ENCODE data around the gene GJA1. TPM values are rescaled to one million over a fixed set of nuclear protein-coding genes. Genes with fewer than 3 reads are reported as not detected.
"Not testable (repeated sequence)": the region's sequence is repeated elsewhere in the genome, so short reads cannot be mapped to it uniquely, and the experiment has no call there.

GJA1 gene
- total RNA-seq, 1 experiment from 2014 or later: 9.0 TPM

GRCh38 chr6:121436960-121437850, 1.8 kb downstream of the GJA1 start:
- DNase-seq (ENCODE audit: low read depth): peak; percentile 76

DNA sequence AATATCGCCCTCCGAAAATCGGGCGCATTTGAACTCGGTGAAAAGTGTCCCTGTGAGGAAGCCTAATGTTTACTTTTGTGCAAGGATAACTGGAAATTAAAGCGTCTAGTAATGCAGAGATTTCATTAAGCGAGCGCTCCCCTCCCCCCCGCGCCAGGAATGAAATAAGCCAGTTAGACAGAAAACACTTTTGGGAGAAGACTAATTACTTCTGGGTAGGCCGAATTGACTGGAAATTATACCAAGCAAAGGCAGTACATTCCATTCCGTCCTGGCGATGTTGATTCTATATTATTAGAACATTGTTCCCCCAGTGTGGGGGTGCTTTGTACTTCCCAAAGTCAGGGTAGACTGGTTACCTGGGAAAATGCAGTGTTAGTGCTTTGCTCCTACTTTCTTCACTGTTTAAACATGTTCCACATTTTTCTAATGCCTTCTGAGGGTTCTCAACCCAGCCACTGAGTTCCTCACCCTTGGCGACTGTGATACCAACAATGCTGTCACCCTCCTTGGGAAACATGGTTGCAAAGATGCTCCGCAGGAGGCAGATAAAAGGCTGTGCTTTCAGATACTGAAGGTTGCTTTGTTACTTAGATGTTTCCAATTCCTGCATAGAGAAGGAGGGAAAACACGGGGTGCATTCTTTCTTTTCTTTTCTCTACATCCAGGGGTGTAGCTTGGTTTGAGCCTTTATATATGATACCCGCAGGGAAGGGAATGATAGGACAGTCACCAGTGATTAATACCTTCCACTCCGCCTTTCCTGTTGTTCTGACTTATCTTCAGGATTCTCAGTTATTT, 2.6 kb downstream of the GJA1 start:
- no peak for DNase-seq (ENCODE audit: low read depth)

DNA sequence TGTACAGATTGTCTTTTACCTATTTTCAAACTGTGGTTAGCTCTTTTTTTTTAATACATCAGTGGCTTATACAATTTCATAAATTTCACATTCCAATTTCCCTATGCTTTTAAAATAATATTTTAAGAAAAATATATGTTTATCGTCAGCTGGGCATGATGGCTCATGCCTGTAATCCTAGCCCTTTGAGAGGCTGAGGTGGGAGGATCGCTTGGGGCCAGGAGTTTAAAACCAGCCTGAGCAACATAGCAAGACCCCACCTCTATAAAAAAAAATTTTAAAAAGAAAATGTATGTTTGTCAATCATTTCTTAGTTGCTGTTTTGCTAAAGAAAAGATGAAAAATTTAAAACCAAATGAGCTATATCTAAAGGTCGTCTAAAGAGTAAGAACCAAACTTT, 3.4 kb downstream of the GJA1 start:
- no peak for DNase-seq (ENCODE audit: low read depth)

GRCh38 chr6:121439475-121439874, 4.0 kb downstream of the GJA1 start:
- DNase-seq (ENCODE audit: low read depth): no peak

DNA sequence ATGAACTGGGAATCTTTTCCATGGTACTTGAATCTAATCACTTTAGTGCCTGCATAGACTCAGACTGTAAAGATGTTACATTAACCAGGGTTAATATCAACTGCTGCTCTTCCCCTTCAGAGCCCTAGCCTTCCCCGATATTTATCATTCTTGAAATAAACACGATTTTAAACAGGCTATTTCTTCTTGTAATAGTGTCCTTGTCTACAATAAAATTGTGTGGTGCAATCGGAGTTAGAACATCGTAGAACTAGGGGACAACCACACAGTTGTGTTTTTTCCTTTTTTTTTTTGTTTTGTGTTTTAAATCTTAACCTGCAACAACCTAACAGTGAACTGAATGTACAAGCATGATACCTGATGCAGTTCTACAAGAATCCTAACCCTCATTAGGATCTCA, 4.5 kb downstream of the GJA1 start:
- DNase-seq (ENCODE audit: low read depth): no peak

- no peak for DNase-seq (ENCODE audit: low read depth)
These were observed 6.0 kb downstream of the GJA1 start for GRCh38 chr6:121441477-121441876.

DNA sequence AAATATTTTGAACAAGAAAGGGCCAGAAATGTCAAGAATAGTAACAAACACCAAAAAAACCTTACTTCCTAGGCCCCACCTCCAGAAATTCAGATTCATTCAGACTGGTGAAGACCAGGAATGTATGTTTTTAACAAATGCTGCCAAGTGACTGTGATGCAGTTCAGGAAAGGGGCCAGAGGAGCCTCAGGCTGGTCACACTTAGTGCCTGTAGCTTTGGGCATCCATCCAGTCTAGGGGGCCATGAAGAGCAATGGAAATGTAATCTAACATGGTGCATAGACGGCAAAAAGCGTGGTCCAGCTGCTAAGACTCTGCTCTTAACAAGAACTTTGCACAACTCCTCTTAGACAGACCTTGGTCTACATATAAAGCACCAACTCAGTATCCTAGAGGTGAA, 7.1 kb downstream of the GJA1 start:
- no peak for DNase-seq (ENCODE audit: low read depth)

DNA sequence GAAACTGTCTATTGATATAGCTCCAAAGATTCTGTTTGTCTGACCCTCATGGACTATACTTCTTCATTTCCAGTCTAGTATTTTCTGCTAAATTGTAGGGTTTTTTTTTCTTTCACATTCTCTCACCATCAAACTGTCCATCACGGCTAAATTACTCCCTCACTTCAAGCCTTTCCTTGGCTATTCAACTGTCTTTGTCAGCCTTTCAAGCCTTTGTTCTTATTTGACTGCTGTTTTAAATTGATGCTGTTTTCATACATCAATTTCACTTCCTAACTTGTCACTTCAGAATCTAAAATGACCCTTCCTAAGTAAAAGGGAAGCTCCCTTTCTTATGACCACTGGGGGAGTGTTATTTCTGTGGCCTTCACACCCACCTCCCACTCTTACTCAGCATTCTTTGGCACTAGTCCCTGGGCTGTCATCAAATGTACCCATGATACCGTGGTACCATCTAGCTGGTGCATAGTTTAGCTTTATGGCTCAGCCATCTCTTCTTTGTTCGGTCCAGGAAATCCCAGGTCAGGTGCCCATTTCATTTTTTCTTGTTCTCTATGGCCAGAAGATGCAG, 8.6 kb downstream of the GJA1 start:
- DNase-seq (ENCODE audit: low read depth): peak; percentile 22

GRCh38 chr6:121446705-121447104, 11.3 kb downstream of the GJA1 start:
- not testable (repeated sequence) for DNase-seq (ENCODE audit: low read depth)

DNA sequence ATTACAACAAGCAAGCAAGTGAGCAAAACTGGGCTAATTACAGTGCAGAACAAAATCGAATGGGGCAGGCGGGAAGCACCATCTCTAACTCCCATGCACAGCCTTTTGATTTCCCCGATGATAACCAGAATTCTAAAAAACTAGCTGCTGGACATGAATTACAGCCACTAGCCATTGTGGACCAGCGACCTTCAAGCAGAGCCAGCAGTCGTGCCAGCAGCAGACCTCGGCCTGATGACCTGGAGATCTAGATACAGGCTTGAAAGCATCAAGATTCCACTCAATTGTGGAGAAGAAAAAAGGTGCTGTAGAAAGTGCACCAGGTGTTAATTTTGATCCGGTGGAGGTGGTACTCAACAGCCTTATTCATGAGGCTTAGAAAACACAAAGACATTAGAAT, 12.3 kb downstream of the GJA1 start:
- DNase-seq (ENCODE audit: low read depth): not testable (repeated sequence)

DNA sequence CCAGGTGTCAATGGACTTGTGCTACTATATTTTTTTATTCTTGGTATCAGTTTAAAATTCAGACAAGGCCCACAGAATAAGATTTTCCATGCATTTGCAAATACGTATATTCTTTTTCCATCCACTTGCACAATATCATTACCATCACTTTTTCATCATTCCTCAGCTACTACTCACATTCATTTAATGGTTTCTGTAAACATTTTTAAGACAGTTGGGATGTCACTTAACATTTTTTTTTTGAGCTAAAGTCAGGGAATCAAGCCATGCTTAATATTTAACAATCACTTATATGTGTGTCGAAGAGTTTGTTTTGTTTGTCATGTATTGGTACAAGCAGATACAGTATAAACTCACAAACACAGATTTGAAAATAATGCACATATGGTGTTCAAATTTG, 13.1 kb downstream of the GJA1 start:
- not testable (repeated sequence) for DNase-seq (ENCODE audit: low read depth)

GRCh38 chr6:121449331-121449730, 13.9 kb downstream of the GJA1 start:
- no peak for DNase-seq (ENCODE audit: low read depth)

- DNase-seq (ENCODE audit: low read depth): no peak
These were observed 14.8 kb downstream of the GJA1 start for GRCh38 chr6:121450242-121450641.

DNA sequence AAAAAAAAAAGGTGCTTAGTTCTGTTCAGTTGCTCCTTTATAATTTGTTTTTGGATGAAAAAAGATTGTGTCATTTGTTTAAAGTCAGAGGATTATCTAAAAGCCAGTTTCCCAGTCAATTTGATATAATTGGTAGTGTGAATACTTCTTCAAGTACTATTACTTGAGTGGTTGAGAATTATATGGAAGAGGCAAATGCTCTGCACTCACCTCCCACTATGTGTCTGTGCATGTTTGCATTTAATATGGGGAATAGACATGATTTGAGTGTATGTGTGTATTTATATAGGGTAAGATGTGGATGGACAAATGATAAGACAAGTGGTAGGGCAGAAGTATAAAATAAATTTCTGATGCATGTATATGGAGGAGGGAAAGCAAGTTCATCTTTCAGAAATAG, 15.8 kb downstream of the GJA1 start:
- no peak for DNase-seq (ENCODE audit: low read depth)

DNA sequence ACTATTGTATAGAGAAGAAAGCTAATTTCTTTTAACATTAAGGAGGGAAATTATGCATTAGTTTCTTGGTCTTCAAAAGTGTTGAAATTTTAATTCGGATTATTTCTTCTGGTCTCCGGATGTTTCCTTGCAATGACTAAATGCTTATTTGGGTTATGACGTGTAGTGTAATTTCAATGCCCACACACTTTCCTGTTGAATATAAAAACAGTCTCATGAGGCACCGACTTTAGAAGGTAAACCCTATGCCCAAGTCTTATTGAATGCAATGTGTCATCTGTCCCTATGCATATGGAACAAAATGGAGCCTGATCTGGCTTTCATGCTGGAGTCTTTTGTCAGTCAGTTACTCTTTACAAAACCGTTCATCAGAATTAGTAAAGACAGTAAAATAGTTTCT, 17.7 kb downstream of the GJA1 start:
- DNase-seq (ENCODE audit: low read depth): no peak

DNA sequence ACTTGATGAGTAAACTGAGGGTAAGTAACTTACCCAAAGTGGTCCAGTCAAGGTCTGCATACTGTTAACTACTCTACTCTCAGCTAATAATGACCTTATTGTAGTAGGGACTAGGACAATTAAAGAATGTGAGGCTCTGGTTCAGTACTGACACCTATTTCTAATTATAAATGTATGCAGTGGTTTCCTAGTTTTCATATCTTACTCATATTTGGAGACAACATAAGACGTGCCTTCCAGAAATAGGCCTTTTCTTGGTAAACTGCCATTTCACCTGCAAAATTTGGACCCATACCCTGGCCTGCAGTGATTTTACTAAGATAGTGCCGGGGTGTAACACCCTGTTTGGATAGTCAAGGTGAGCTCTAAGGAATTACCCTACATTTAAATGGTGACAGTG, 24.7 kb downstream of the GJA1 start:
- no peak for DNase-seq (ENCODE audit: low read depth)

- DNase-seq (ENCODE audit: low read depth): no peak
These were observed 27.6 kb downstream of the GJA1 start for GRCh38 chr6:121463087-121463486.

GRCh38 chr6:121465101-121465500, 29.7 kb downstream of the GJA1 start:
- DNase-seq (ENCODE audit: low read depth): no peak

GRCh38 chr6:121479486-121480098, 44.1 kb downstream of the GJA1 start:
- DNase-seq (ENCODE audit: low read depth): no peak

GRCh38 chr6:121480099-121480713, 44.8 kb downstream of the GJA1 start:
- no peak for DNase-seq (ENCODE audit: low read depth)

DNA sequence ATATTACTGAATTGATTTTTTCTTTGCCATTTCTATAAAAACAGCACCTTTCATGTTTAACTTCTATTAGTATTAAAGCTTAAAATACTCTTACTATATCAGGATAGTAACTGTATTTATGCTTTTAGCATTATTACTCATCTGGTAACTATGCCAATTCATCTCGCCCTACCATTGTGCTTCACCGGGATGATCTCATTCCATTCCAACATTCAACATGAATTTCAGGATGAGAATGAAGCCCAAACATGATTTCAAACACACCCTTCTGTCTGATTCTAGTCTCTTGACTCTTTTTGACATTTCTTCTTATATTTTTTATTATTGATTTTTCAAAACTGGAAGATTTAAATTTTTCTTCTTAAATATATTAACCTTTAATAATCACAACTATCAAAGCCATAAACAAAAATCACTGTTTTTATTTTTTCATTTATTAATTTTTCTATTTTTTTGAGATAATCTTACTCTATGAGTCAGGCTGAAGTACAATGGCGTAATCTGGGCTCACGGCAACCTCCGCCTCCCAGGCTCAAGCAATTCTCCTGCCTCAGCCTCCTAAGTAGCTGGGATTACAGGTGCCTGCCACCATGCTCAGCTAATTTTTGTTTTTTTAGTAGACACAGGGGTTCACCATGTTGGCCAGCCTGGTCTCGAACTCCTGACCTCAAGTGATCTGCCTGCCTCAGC, 46.7 kb downstream of the GJA1 start:
- DNase-seq (ENCODE audit: low read depth): peak; percentile 74

All from LHCN-M2 (cell line).